HEK293 (cell line): ENCODE data around the gene LDLR.

Experiments used
- CTCF ChIA-PET: fragments of 350-600 bp; formaldehyde crosslinking; extraction: SDS; loops from one replicate; lab custom pipeline; 2021; ENCODE audit warnings: antibody characterized with exemption; lab: Yijun Ruan, JAX
- POLR2A ChIA-PET: fragments of 300-600 bp; formaldehyde crosslinking; extraction: SDS; loops from one replicate; lab custom pipeline; 2020; ENCODE audit warnings: antibody characterized with exemption, inconsistent platforms; lab: Yijun Ruan, JAX
- H3K27ac ChIP-seq: fragments of 200-500 bp; sonication (Bioruptor generic); 2 replicates; pipeline ENCODE4 v1.5.1; 2014; ENCODE audit warnings: low read depth, low read length, control low read depth, inconsistent platforms; ENCODE audit errors: extremely low read depth
- H3K36me3 ChIP-seq, 2 experiments: fragments of 200-500 bp in 1 of 2; sonication (Bioruptor generic) in 1 of 2; 1 replicate in 1 of 2; 2 replicates in 1 of 2; pipeline ENCODE4 v1.5.1; 2014 to 2017; ENCODE audit warnings: inconsistent platforms in 2 of 2, low read length in 2 of 2; ENCODE audit not compliant: control insufficient read depth in 2 of 2, insufficient read depth in 1 of 2
- H3K4me1 ChIP-seq: fragments of 200-500 bp; sonication (Bioruptor generic); 2 replicates; pipeline ENCODE4 v1.5.1; 2014; ENCODE audit warnings: mild to moderate bottlenecking, low read length, inconsistent platforms; ENCODE audit not compliant: control insufficient read depth, insufficient read depth
- H3K4me3 ChIP-seq: 2 replicates; pipeline ENCODE4 v1.5.1; 2011; ENCODE audit warnings: low read depth, mild to moderate bottlenecking, control low read depth, low read length, moderate library complexity
- H3K9me3 ChIP-seq: fragments of 200-500 bp; sonication (Bioruptor generic); 2 replicates; pipeline ENCODE4 v1.5.1; 2014; ENCODE audit warnings: low read depth, low read length, inconsistent platforms; ENCODE audit not compliant: control insufficient read depth, insufficient read depth
- BCL11A ChIP-seq: fragments of 450-650 bp; formaldehyde crosslinking; IDR thresholded peaks from 2 replicates; pipeline ENCODE4 v1.5.1; 2016; ENCODE audit warnings: low read depth, missing biosample characterization, missing genetic modification characterization
- GLIS1 ChIP-seq: fragments of 450-650 bp; formaldehyde crosslinking; IDR thresholded peaks from 2 replicates; pipeline ENCODE4 v1.5.1; 2016; ENCODE audit warnings: missing biosample characterization, missing genetic modification characterization
- GLIS2 ChIP-seq: fragments of 450-650 bp; formaldehyde crosslinking; IDR thresholded peaks from 2 replicates; pipeline ENCODE4 v1.5.1; 2016; ENCODE audit warnings: missing biosample characterization, missing genetic modification characterization
- KLF10 ChIP-seq: fragments of 450-650 bp; IDR thresholded peaks from 2 replicates; pipeline ENCODE4 v1.5.1; 2018; ENCODE audit warnings: missing biosample characterization, mild to moderate bottlenecking, missing genetic modification characterization
- KLF8 ChIP-seq: fragments of 450-650 bp; formaldehyde crosslinking; IDR thresholded peaks from 2 replicates; pipeline ENCODE4 v1.5.1; 2016; ENCODE audit warnings: missing biosample characterization, missing genetic modification characterization
- REPIN1 ChIP-seq: fragments of 450-650 bp; formaldehyde crosslinking; IDR thresholded peaks from 2 replicates; pipeline ENCODE4 v1.5.1; 2017; ENCODE audit warnings: missing biosample characterization, missing genetic modification characterization, low read depth
- SALL2 ChIP-seq: fragments of 450-650 bp; formaldehyde crosslinking; IDR thresholded peaks from 2 replicates; pipeline ENCODE4 v1.5.0; 2017; ENCODE audit warnings: missing biosample characterization, mild to moderate bottlenecking, missing genetic modification characterization, borderline replicate concordance
- ZBTB21 ChIP-seq: fragments of 450-650 bp; formaldehyde crosslinking; IDR thresholded peaks from 2 replicates; pipeline ENCODE4 v1.5.1; 2017; ENCODE audit warnings: missing biosample characterization, missing genetic modification characterization
- ZFHX2 ChIP-seq: fragments of 450-650 bp; formaldehyde crosslinking; conservative IDR thresholded peaks from 2 replicates; pipeline ENCODE4 v1.5.1; 2016; ENCODE audit warnings: missing biosample characterization, missing genetic modification characterization
- ZIC2 ChIP-seq: fragments of 450-650 bp; formaldehyde crosslinking; IDR thresholded peaks from 2 replicates; pipeline ENCODE4 v1.5.1; 2016; ENCODE audit warnings: missing biosample characterization, missing genetic modification characterization
- ZNF138 ChIP-seq: fragments of 450-650 bp; formaldehyde crosslinking; IDR thresholded peaks from 2 replicates; pipeline ENCODE4 v1.5.1; 2016; ENCODE audit warnings: missing biosample characterization, missing genetic modification characterization, borderline replicate concordance
- ZNF146 ChIP-seq: fragments of 450-650 bp; formaldehyde crosslinking; IDR thresholded peaks from 2 replicates; pipeline ENCODE4 v1.5.1; 2016; ENCODE audit warnings: missing biosample characterization, missing genetic modification characterization
- ZNF148 ChIP-seq: fragments of 450-650 bp; formaldehyde crosslinking; IDR thresholded peaks from 2 replicates; pipeline ENCODE4 v1.5.0; 2017; ENCODE audit warnings: missing biosample characterization, missing genetic modification characterization, borderline replicate concordance
- ZNF175 ChIP-seq: fragments of 450-650 bp; formaldehyde crosslinking; IDR thresholded peaks from 2 replicates; pipeline ENCODE4 v1.5.1; 2016; ENCODE audit warnings: missing biosample characterization, missing genetic modification characterization
- ZNF18 ChIP-seq: fragments of 450-650 bp; formaldehyde crosslinking; IDR thresholded peaks from 2 replicates; pipeline ENCODE4 v1.5.1; 2016; ENCODE audit warnings: missing biosample characterization, missing genetic modification characterization
- ZNF23 ChIP-seq: fragments of 450-650 bp; formaldehyde crosslinking; IDR thresholded peaks from 2 replicates; pipeline ENCODE4 v1.5.1; 2016; ENCODE audit warnings: missing biosample characterization, missing genetic modification characterization, borderline replicate concordance
- ZNF341 ChIP-seq: fragments of 450-650 bp; formaldehyde crosslinking; IDR thresholded peaks from 2 replicates; pipeline ENCODE4; 2016; ENCODE audit warnings: low read depth, missing biosample characterization, missing genetic modification characterization
- ZNF366 ChIP-seq: fragments of 450-650 bp; formaldehyde crosslinking; conservative IDR thresholded peaks from 2 replicates; pipeline ENCODE4 v1.5.1; 2016; ENCODE audit warnings: missing biosample characterization, missing genetic modification characterization
- ZNF391 ChIP-seq: fragments of 450-650 bp; formaldehyde crosslinking; IDR thresholded peaks from 2 replicates; pipeline ENCODE4 v1.5.1; 2016; ENCODE audit warnings: low read depth, missing biosample characterization, missing genetic modification characterization, borderline replicate concordance
- ZNF433 ChIP-seq: fragments of 450-650 bp; formaldehyde crosslinking; IDR thresholded peaks from 2 replicates; pipeline ENCODE4 v1.5.1; 2016; ENCODE audit warnings: missing biosample characterization, missing genetic modification characterization, low read depth
- ZNF510 ChIP-seq: fragments of 450-650 bp; formaldehyde crosslinking; IDR thresholded peaks from 2 replicates; pipeline ENCODE4 v1.5.1; 2018; ENCODE audit warnings: mild to moderate bottlenecking, missing genetic modification characterization, missing biosample characterization; ENCODE audit not compliant: insufficient replicate concordance
- ZNF521 ChIP-seq: fragments of 450-650 bp; formaldehyde crosslinking; IDR thresholded peaks from 2 replicates; pipeline ENCODE4 v1.5.1; 2017; ENCODE audit warnings: missing biosample characterization, mild to moderate bottlenecking, missing genetic modification characterization
- ZNF529 ChIP-seq: fragments of 450-650 bp; formaldehyde crosslinking; IDR thresholded peaks from 2 replicates; pipeline ENCODE4 v1.5.1; 2017; ENCODE audit warnings: missing genetic modification characterization, missing biosample characterization; ENCODE audit not compliant: insufficient replicate concordance
- ZNF580 ChIP-seq: fragments of 450-650 bp; formaldehyde crosslinking; IDR thresholded peaks from 2 replicates; pipeline ENCODE4 v1.5.1; 2016; ENCODE audit warnings: missing biosample characterization, missing genetic modification characterization
- ZNF600 ChIP-seq: fragments of 450-650 bp; formaldehyde crosslinking; IDR thresholded peaks from 2 replicates; pipeline ENCODE4 v1.5.1; 2016; ENCODE audit warnings: missing biosample characterization, missing genetic modification characterization
- ZNF610 ChIP-seq: fragments of 450-650 bp; formaldehyde crosslinking; IDR thresholded peaks from 2 replicates; pipeline ENCODE4 v1.5.1; 2016; ENCODE audit warnings: missing biosample characterization, missing genetic modification characterization, borderline replicate concordance
- ZNF624 ChIP-seq: fragments of 450-650 bp; formaldehyde crosslinking; IDR thresholded peaks from 2 replicates; pipeline ENCODE4 v1.5.1; 2017; ENCODE audit warnings: missing biosample characterization, missing genetic modification characterization
- ZNF701 ChIP-seq: fragments of 450-650 bp; formaldehyde crosslinking; IDR thresholded peaks from 2 replicates; pipeline ENCODE4 v1.5.1; 2016; ENCODE audit warnings: missing biosample characterization, missing genetic modification characterization
- ZNF704 ChIP-seq: fragments of 450-650 bp; formaldehyde crosslinking; IDR thresholded peaks from 2 replicates; pipeline ENCODE4 v1.5.1; 2016; ENCODE audit warnings: missing biosample characterization, missing genetic modification characterization
- ZNF76 ChIP-seq: fragments of 450-650 bp; formaldehyde crosslinking; IDR thresholded peaks from 2 replicates; pipeline ENCODE4; 2016; ENCODE audit warnings: low read depth, missing biosample characterization, missing genetic modification characterization, borderline replicate concordance
- ZSCAN5A ChIP-seq: fragments of 450-650 bp; formaldehyde crosslinking; IDR thresholded peaks from 2 replicates; pipeline ENCODE4 v1.5.1; 2016; ENCODE audit warnings: missing biosample characterization, missing genetic modification characterization

Gene LDLR

GRCh38 chr19:11173516-11174155, 84.4 kb downstream of the LDLR start:
- Histone ChIP-seq H3K36me3 (peaks cover 0 to 74% of the 10 kb centered on the region in 2 experiments; a peak in 2 of 3 replicates), H3K4me3 (no peak overlapping the region), H3K27ac (no peak overlapping the region), H3K4me1 (no peaks in the 10 kb centered on the region), H3K9me3 (no peaks in the 10 kb centered on the region)
- TF ChIP-seq ZNF610 (tag by site-specific recombination) (no peak), KLF8 (tag by site-specific recombination) (no peak), ZNF433 (tag by site-specific recombination) (no peak), ZNF148 (no peak), ZNF529 (tag by site-specific recombination) (no peak), ZNF600 (tag by site-specific recombination) (no peak), ZNF146 (tag by site-specific recombination) (no peak), ZIC2 (no peak), ZNF624 (no peak), ZNF23 (no peak), REPIN1 (tag by site-specific recombination) (no peak), ZNF521 (tag by site-specific recombination) (no peak), GLIS2 (tag by site-specific recombination) (no peak), ZNF391 (tag by site-specific recombination) (no peak), KLF10 (tag by site-specific recombination) (no peak), GLIS1 (no peak), ZNF138 (tag by site-specific recombination) (no peak)
- ChIA-PET CTCF (no interaction called here), POLR2A (no interaction called here)

- ChIA-PET CTCF (no interaction called here), POLR2A (no interaction called here)
- no peaks in the 10 kb centered on the region for H3K4me1 ChIP-seq
- peaks cover 0 to 71% of the 10 kb centered on the region in 2 experiments; a peak in 2 of 3 replicates for H3K36me3 ChIP-seq
- H3K27ac ChIP-seq, result no peak overlapping the region
- H3K9me3 ChIP-seq, result no peaks in the 10 kb centered on the region
- no peak overlapping the region for H3K4me3 ChIP-seq
- TF ChIP-seq SALL2, result no peak
- TF ChIP-seq ZNF341 (tag by site-specific recombination), result no peak
- no peak for TF ChIP-seq ZNF366 (tag by site-specific recombination)
- TF ChIP-seq ZBTB21, result no peak
- TF ChIP-seq ZNF580 (tag by site-specific recombination), result no peak
- no peak for TF ChIP-seq BCL11A (tag by site-specific recombination)
- no peak for TF ChIP-seq ZNF704
- no peak for TF ChIP-seq ZSCAN5A (tag by site-specific recombination)
- no peak for TF ChIP-seq ZNF175
- no peak for TF ChIP-seq ZFHX2 (tag by site-specific recombination)
- TF ChIP-seq ZNF510, result no peak
- TF ChIP-seq ZNF701, result no peak
- no peak for TF ChIP-seq ZNF18 (tag by site-specific recombination)
- no peak for TF ChIP-seq ZNF76 (tag by site-specific recombination)
- no peak for TF ChIP-seq GLIS1
These were observed 85.1 kb downstream of the LDLR start for GRCh38 chr19:11174336-11174735.
